Colonic mucosa (tissue), 4 donors: Measurements from ENCODE around the gene KCNK7. TPM values are rescaled to one million over a fixed set of nuclear protein-coding genes. Genes with fewer than 3 reads are reported as not detected.
A peak's percentile ranks its signal among the peaks of the same experiment; 100 is the strongest.

Experiments
- DNase-seq: peaks from one replicate; pipeline ENCODE4 v3.0.0-alpha.2; 2020
- H3K27ac ChIP-seq: fragments of 200-600 bp; one replicate; pipeline ENCODE4 v1.8.0; 2021
- H3K27me3 ChIP-seq: fragments of 200-600 bp; one replicate; pipeline ENCODE4 v1.8.0; 2021
- H3K36me3 ChIP-seq: fragments of 200-600 bp; one replicate; pipeline ENCODE4 v1.8.0; 2021
- H3K4me1 ChIP-seq: fragments of 200-600 bp; one replicate; pipeline ENCODE4 v1.8.0; 2021; ENCODE audit warnings: mild to moderate bottlenecking
- H3K4me3 ChIP-seq: fragments of 200-600 bp; one replicate; pipeline ENCODE4 v1.8.0; 2021
- H3K9ac ChIP-seq, 2 donors: one replicate each; pipeline ENCODE4 v1.7.0; 2013; ENCODE audit warnings: control low read depth in 2 of 2, low read depth in 2 of 2, low read length in 2 of 2
- H3K9me3 ChIP-seq: fragments of 200-600 bp; one replicate; pipeline ENCODE4 v1.8.0; 2021
- CTCF ChIP-seq: fragments of 200-600 bp; IDR thresholded peaks from one replicate; pipeline ENCODE4 v1.8.0; 2022; ENCODE audit warnings: antibody characterized with exemption, mild to moderate bottlenecking
- intact Hi-C: fragments of 100-400 bp; cut with DNase I; formaldehyde crosslinking; loops from one replicate; pipeline ENCODE4 v1.14.1; 2022
- total RNA-seq, 2 donors: library from RNA; stranded (reverse); fragmentation: NEBNext Ultra II Directional in 1 of 2; extraction: Animal tissue kit (Norgen Biotek cat#: 25700) in 1 of 2; gene quantifications; one replicate each; pipeline ENCODE4 v1.2.1, GENCODE V29; 2021
- donor health status: healthy.
- donor health status: DM: no; HTN: no; CAD: no.
- donor health status: DM: no; HTN: no; CAD: no.

Gene KCNK7
- total RNA-seq, 2 donors from 2014 or later = 0.40 to 0.69 TPM

- no peaks in the 10 kb centered on the region for H3K9me3 ChIP-seq
- TF ChIP-seq CTCF = no peak
- peak overlapping the region; percentile 31 for H3K27ac ChIP-seq
- peak overlapping the region; percentile 90 for H3K4me3 ChIP-seq
- H3K4me1 ChIP-seq = peaks cover 33% of the 10 kb centered on the region
- intact Hi-C loops = loop anchor here (5.0 kb wide), 1 partner anchor 70 kb away; no protein-coding TSS in a partner anchor
- no peaks in the 10 kb centered on the region for H3K36me3 ChIP-seq
- peak overlapping the region; percentile 37 to 96 for H3K9ac ChIP-seq
- no peaks in the 10 kb centered on the region for H3K27me3 ChIP-seq
- no peak for DNase-seq
Observed at GRCh38 chr11:65611758-65612603, 16.4 kb upstream of the KCNK7 start.

GRCh38 chr11:65611028-65611757 is 15.6 kb upstream of the KCNK7 start:
- Histone ChIP-seq H3K27me3 (no peaks in the 10 kb centered on the region), H3K4me1 (peaks cover 28% of the 10 kb centered on the region), H3K9ac (peak overlapping the region; percentile 4 to 96), H3K36me3 (no peaks in the 10 kb centered on the region), H3K27ac (peak overlapping the region; percentile 32), H3K4me3 (peak overlapping the region; percentile 90), H3K9me3 (no peaks in the 10 kb centered on the region)
- no peak for TF ChIP-seq CTCF
- no peak for DNase-seq
- intact Hi-C loops = loop anchor here (5.0 kb wide), 1 partner anchor 69 kb away; no protein-coding TSS in a partner anchor

GRCh38 chr11:65610404-65610803 is 14.8 kb upstream of the KCNK7 start:
- DNase-seq = no peak
- TF ChIP-seq CTCF = no peak
- Histone ChIP-seq H3K27ac (peak overlapping the region; percentile 32), H3K36me3 (peaks cover 1% of the 10 kb centered on the region), H3K4me3 (peak overlapping the region; percentile 90), H3K9ac (peak overlapping the region in 1 of 2 donors; percentile 51), H3K9me3 (no peaks in the 10 kb centered on the region), H3K27me3 (no peaks in the 10 kb centered on the region), H3K4me1 (peaks cover 28% of the 10 kb centered on the region)
- intact Hi-C loops = loop anchor here (5.0 kb wide), 1 partner anchor 68 kb away; no protein-coding TSS in a partner anchor

- intact Hi-C loops = loop anchor here (5.0 kb wide), 1 partner anchor 67 kb away; no protein-coding TSS in a partner anchor
- Histone ChIP-seq H3K9ac (no peak overlapping the region), H3K36me3 (peaks cover 8% of the 10 kb centered on the region), H3K27me3 (no peaks in the 10 kb centered on the region), H3K9me3 (no peaks in the 10 kb centered on the region), H3K27ac (no peak overlapping the region), H3K4me1 (peaks cover 28% of the 10 kb centered on the region), H3K4me3 (no peak overlapping the region)
- no peak for DNase-seq
- TF ChIP-seq CTCF = no peak
Observed at GRCh38 chr11:65609665-65610064, 14.1 kb upstream of the KCNK7 start.

- H3K4me1 ChIP-seq = peaks cover 28% of the 10 kb centered on the region
- no peak overlapping the region for H3K9ac ChIP-seq
- H3K27me3 ChIP-seq = no peaks in the 10 kb centered on the region
- no peak overlapping the region for H3K27ac ChIP-seq
- TF ChIP-seq CTCF = no peak
- H3K4me3 ChIP-seq = no peak overlapping the region
- peaks cover 12% of the 10 kb centered on the region for H3K36me3 ChIP-seq
- intact Hi-C loops = no loop called here
- no peak for DNase-seq
- H3K9me3 ChIP-seq = no peaks in the 10 kb centered on the region
Observed at GRCh38 chr11:65609229-65609628, 13.6 kb upstream of the KCNK7 start.
